Muscle of leg (tissue), 11 donors: ENCODE results near the gene FGF14. TPM values are rescaled to one million over a fixed set of nuclear protein-coding genes. Genes with fewer than 3 reads are reported as not detected.

ENCODE experiments used
- DNase-seq: peaks from one replicate; pipeline ENCODE4 v3.0.0; 2013
- H3K27ac ChIP-seq: one replicate; pipeline ENCODE4 v1.5.1; 2013; ENCODE audit warnings: mild to moderate bottlenecking, low read length, control low read depth
- H3K27me3 ChIP-seq: one replicate; pipeline ENCODE4 v1.6.1; 2013; ENCODE audit warnings: low read length; ENCODE audit not compliant: control insufficient read depth, insufficient read depth
- H3K36me3 ChIP-seq: one replicate; pipeline ENCODE4 v1.6.1; 2013; ENCODE audit warnings: low read length; ENCODE audit not compliant: control insufficient read depth, insufficient read depth
- H3K4me1 ChIP-seq: one replicate; pipeline ENCODE4 v1.6.1; 2013; ENCODE audit warnings: low read length; ENCODE audit not compliant: control insufficient read depth, insufficient read depth
- H3K4me3 ChIP-seq: one replicate; pipeline ENCODE4 v1.5.1; 2013; ENCODE audit warnings: low read length, control low read depth
- H3K9me3 ChIP-seq: replicated peaks from 2 replicates; pipeline ENCODE4 v1.6.1; 2013; ENCODE audit warnings: low read depth, low read length; ENCODE audit not compliant: control insufficient read depth
- WGBS: methylation state at CpG from one replicate; pipeline ENCODE4 v1.1.5; 2013; ENCODE audit warnings: missing lambda C conversion rate; ENCODE audit not compliant: insufficient coverage; 5-methylcytosine and 5-hydroxymethylcytosine counted together
- polyA plus RNA-seq, 8 donors: library from polyadenylated mRNA; unstranded; fragments of 120-200 nt; gene quantifications; one replicate each; pipeline versions ENCODE4 v1.2.1 to v1.2.3, GENCODE V29; 2013; ENCODE audit warnings: inconsistent platforms in 1 of 8, low replicate concordance in 1 of 8; ENCODE audit not compliant: insufficient read length in 8 of 8, insufficient read depth in 1 of 8
- total RNA-seq: library from RNA; stranded (reverse); fragments of 120-200 nt; gene quantifications from one replicate; pipeline ENCODE4 v1.2.4, GENCODE V29; 2013

FGF14 gene
- total and polyA plus RNA-seq, 9 donors, result 0.09 to 2.1 (median 0.83) TPM

- Histone ChIP-seq H3K27ac (no peak overlapping the region), H3K9me3 (no peaks in the 10 kb centered on the region), H3K27me3 (no peaks in the 10 kb centered on the region), H3K36me3 (no peaks in the 10 kb centered on the region), H3K4me3 (no peak overlapping the region), H3K4me1 (no peaks in the 10 kb centered on the region)
- no peak for DNase-seq
These were observed 28.6 kb downstream of the FGF14 start for GRCh38 chr13:102373221-102373620.

GRCh38 chr13:102369302-102369701 lies 32.5 kb downstream of the FGF14 start:
- Histone ChIP-seq H3K4me3 (no peak overlapping the region), H3K9me3 (no peaks in the 10 kb centered on the region), H3K27me3 (no peaks in the 10 kb centered on the region), H3K27ac (no peak overlapping the region), H3K4me1 (no peaks in the 10 kb centered on the region), H3K36me3 (no peaks in the 10 kb centered on the region)
- no peak for DNase-seq
- 100% methylated on average over 2 of the region's 2 CpGs for WGBS

GRCh38 chr13:102367836-102368235 lies 34.0 kb downstream of the FGF14 start:
- H3K27me3 ChIP-seq, result no peaks in the 10 kb centered on the region
- no peak overlapping the region for H3K27ac ChIP-seq
- no peaks in the 10 kb centered on the region for H3K9me3 ChIP-seq
- no peak for DNase-seq
- no peak overlapping the region for H3K4me3 ChIP-seq
- no peaks in the 10 kb centered on the region for H3K36me3 ChIP-seq
- no peaks in the 10 kb centered on the region for H3K4me1 ChIP-seq
- 94% methylated on average over 5 of the region's 14 CpGs for WGBS

GRCh38 chr13:102361113-102361512 lies 40.7 kb downstream of the FGF14 start:
- DNase-seq, result no peak
- Histone ChIP-seq H3K36me3 (no peaks in the 10 kb centered on the region), H3K4me1 (no peaks in the 10 kb centered on the region), H3K27me3 (no peaks in the 10 kb centered on the region), H3K4me3 (no peak overlapping the region), H3K27ac (no peak overlapping the region), H3K9me3 (no peaks in the 10 kb centered on the region)
- whole genome bisulfite sequencing, result 87% methylated on average over 1 of the region's 2 CpGs

- DNase-seq, result no peak
- Histone ChIP-seq H3K27ac (no peak overlapping the region), H3K36me3 (no peaks in the 10 kb centered on the region), H3K4me3 (no peak overlapping the region), H3K27me3 (no peaks in the 10 kb centered on the region), H3K9me3 (no peaks in the 10 kb centered on the region), H3K4me1 (no peaks in the 10 kb centered on the region)
- no CpG with 5 or more reads among the region's 2 CpGs for WGBS
These were observed 42.6 kb downstream of the FGF14 start for GRCh38 chr13:102359264-102359663.

- Histone ChIP-seq H3K9me3 (no peaks in the 10 kb centered on the region), H3K4me1 (no peaks in the 10 kb centered on the region), H3K36me3 (no peaks in the 10 kb centered on the region), H3K27me3 (no peaks in the 10 kb centered on the region), H3K4me3 (no peak overlapping the region), H3K27ac (no peak overlapping the region)
- no peak for DNase-seq
- WGBS, result 100% methylated on average over 1 of the region's 3 CpGs
These were observed 46.6 kb downstream of the FGF14 start for GRCh38 chr13:102355251-102355650.

GRCh38 chr13:102354011-102354410 lies 47.8 kb downstream of the FGF14 start:
- no peaks in the 10 kb centered on the region for H3K36me3 ChIP-seq
- no peak overlapping the region for H3K27ac ChIP-seq
- DNase-seq, result no peak
- H3K27me3 ChIP-seq, result no peaks in the 10 kb centered on the region
- H3K4me3 ChIP-seq, result no peak overlapping the region
- no CpG with 5 or more reads among the region's 1 CpG for WGBS
- no peaks in the 10 kb centered on the region for H3K9me3 ChIP-seq
- H3K4me1 ChIP-seq, result no peaks in the 10 kb centered on the region

- Histone ChIP-seq H3K36me3 (no peaks in the 10 kb centered on the region), H3K27ac (no peak overlapping the region), H3K9me3 (no peaks in the 10 kb centered on the region), H3K4me1 (no peaks in the 10 kb centered on the region), H3K4me3 (no peak overlapping the region), H3K27me3 (no peaks in the 10 kb centered on the region)
- no peak for DNase-seq
- 91% methylated on average over 3 of the region's 5 CpGs for WGBS
These were observed 50.3 kb downstream of the FGF14 start for GRCh38 chr13:102351521-102351920.

GRCh38 chr13:102347490-102347889 lies 54.4 kb downstream of the FGF14 start:
- no peak for DNase-seq
- no peaks in the 10 kb centered on the region for H3K9me3 ChIP-seq
- H3K4me3 ChIP-seq, result no peak overlapping the region
- no peak overlapping the region for H3K27ac ChIP-seq
- H3K36me3 ChIP-seq, result no peaks in the 10 kb centered on the region
- no peaks in the 10 kb centered on the region for H3K4me1 ChIP-seq
- no peaks in the 10 kb centered on the region for H3K27me3 ChIP-seq
- WGBS, result 85% methylated on average over 5 of the region's 7 CpGs

- DNase-seq, result no peak
- no peak overlapping the region for H3K4me3 ChIP-seq
- WGBS, result 75% methylated on average over 4 of the region's 5 CpGs
These were observed 55.1 kb downstream of the FGF14 start for GRCh38 chr13:102346769-102347168.

GRCh38 chr13:102344410-102344809 lies 57.4 kb downstream of the FGF14 start:
- no peaks in the 10 kb centered on the region for H3K4me1 ChIP-seq
- no peak overlapping the region for H3K27ac ChIP-seq
- no peaks in the 10 kb centered on the region for H3K27me3 ChIP-seq
- no peaks in the 10 kb centered on the region for H3K9me3 ChIP-seq
- no peak for DNase-seq
- no peaks in the 10 kb centered on the region for H3K36me3 ChIP-seq
- H3K4me3 ChIP-seq, result no peak overlapping the region

More at GRCh38 chr13:102346769-102347168, 55.1 kb downstream of the FGF14 start:
- H3K27me3 ChIP-seq, result no peaks in the 10 kb centered on the region
- no peaks in the 10 kb centered on the region for H3K36me3 ChIP-seq
- no peak overlapping the region for H3K27ac ChIP-seq
- H3K9me3 ChIP-seq, result no peaks in the 10 kb centered on the region
- no peaks in the 10 kb centered on the region for H3K4me1 ChIP-seq
